Liver (tissue), 3 donors: ENCODE results near the gene ZDHHC14.

ENCODE experiments used
- TAF1 ChIP-seq: conservative IDR thresholded peaks from 2 replicates; pipeline ENCODE4 v1.6.1; 2016; ENCODE audit warnings: antibody characterized with exemption, mild to moderate bottlenecking
- YY1 ChIP-seq: IDR thresholded peaks from 2 replicates; pipeline ENCODE4 v1.6.1; 2016; ENCODE audit warnings: antibody characterized with exemption, mild to moderate bottlenecking
- TF ChIP-seq, protein P1 (sequence below): fragments of 150-350 bp; IDR thresholded peaks from 2 replicates; pipeline ENCODE4 v1.5.1; 2017; ENCODE audit warnings: improper control_type of control experiment, low read depth, low read length; ENCODE audit not compliant: missing input control
- donor health status: healthy.
- donor health status: healthy.

DNA sequence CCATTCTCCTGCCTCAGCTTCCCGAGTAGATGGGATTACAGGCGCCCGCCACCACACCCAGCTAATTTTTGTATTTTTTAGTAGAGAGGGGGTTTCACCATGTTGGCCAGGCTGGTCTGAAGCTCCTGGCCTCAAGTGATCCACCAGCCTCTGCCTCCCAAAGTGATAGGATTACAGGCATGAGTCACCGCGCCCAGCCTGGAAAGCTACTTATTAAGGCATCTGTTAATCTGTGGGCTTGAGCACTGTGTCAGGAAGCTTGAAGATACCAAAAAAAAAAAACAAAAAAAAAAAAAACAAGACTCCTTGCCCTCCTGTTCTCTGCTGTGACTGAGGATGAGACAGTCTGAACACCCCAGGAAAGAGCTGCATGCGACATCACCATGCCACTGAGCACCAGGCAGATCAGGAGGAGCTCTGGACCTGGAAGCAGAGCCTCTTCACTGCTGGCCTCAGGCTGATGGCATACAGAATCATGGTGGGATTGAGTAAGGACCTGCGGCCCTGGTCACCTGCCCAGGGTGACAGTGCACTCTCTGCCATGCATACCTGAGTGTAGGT, 275.5 kb downstream of the ZDHHC14 start:
- TF ChIP-seq, protein P1, sequence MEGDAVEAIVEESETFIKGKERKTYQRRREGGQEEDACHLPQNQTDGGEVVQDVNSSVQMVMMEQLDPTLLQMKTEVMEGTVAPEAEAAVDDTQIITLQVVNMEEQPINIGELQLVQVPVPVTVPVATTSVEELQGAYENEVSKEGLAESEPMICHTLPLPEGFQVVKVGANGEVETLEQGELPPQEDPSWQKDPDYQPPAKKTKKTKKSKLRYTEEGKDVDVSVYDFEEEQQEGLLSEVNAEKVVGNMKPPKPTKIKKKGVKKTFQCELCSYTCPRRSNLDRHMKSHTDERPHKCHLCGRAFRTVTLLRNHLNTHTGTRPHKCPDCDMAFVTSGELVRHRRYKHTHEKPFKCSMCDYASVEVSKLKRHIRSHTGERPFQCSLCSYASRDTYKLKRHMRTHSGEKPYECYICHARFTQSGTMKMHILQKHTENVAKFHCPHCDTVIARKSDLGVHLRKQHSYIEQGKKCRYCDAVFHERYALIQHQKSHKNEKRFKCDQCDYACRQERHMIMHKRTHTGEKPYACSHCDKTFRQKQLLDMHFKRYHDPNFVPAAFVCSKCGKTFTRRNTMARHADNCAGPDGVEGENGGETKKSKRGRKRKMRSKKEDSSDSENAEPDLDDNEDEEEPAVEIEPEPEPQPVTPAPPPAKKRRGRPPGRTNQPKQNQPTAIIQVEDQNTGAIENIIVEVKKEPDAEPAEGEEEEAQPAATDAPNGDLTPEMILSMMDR, result no peak
- TF ChIP-seq TAF1 (no peak), YY1 (no peak)
